Coronary artery (tissue), 2 donors: ENCODE data around the gene ABCC4.
"Not testable (repeated sequence)": the region's sequence is repeated elsewhere in the genome, so short reads cannot be mapped to it uniquely, and the experiment has no call there.

Experiments
- DNase-seq: peaks from one replicate; pipeline ENCODE4 v3.0.0-alpha.2; 2017; ENCODE audit warnings: low spot score
- H3K27ac ChIP-seq, 2 donors: fragments of 200-600 bp; sonication (generic); one replicate each; pipeline ENCODE4 v1.5.1; 2016 to 2019
- H3K4me3 ChIP-seq: fragments of 200-600 bp; sonication (generic); 2 replicates; pipeline ENCODE4 v1.5.1; 2016; ENCODE audit warnings: mild to moderate bottlenecking, moderate library complexity
- CTCF ChIP-seq: fragments of 200-600 bp; sonication (generic); IDR thresholded peaks from one replicate; pipeline ENCODE4 v1.5.1; 2019; ENCODE audit warnings: antibody characterized with exemption

ABCC4 gene

DNA sequence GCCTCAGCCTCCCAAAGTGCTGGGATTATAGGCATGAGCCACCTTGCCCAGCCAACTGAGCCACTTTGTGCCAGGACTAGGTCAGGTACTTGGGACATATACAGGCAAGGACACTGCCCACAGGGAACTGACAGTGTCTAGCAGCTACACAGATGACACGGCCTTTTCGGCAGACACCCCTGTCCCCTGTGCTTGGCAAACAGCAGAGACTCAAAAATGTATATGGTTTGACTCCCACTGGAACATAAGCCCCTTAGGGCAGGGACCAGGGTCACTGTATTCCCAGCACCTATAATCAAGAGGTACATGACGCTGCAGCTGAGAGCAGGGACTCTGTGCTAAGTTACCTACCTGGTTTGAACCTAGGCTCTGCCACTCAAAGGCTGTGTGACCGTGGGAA, 16.8 kb downstream of the ABCC4 start:
- DNase-seq: no peak
- no peak overlapping the region for H3K4me3 ChIP-seq
- no peak for TF ChIP-seq CTCF
- no peak overlapping the region for H3K27ac ChIP-seq

- no peak overlapping the region for H3K27ac ChIP-seq
- no peak for TF ChIP-seq CTCF
- no peak overlapping the region for H3K4me3 ChIP-seq
- no peak for DNase-seq
Measured at GRCh38 chr13:95279016-95279415, 22.2 kb downstream of the ABCC4 start.

- H3K4me3 ChIP-seq: no peak overlapping the region
- no peak for TF ChIP-seq CTCF
- H3K27ac ChIP-seq: no peak overlapping the region
- DNase-seq: no peak
Measured at GRCh38 chr13:95276037-95276505, 25.2 kb downstream of the ABCC4 start.

DNA sequence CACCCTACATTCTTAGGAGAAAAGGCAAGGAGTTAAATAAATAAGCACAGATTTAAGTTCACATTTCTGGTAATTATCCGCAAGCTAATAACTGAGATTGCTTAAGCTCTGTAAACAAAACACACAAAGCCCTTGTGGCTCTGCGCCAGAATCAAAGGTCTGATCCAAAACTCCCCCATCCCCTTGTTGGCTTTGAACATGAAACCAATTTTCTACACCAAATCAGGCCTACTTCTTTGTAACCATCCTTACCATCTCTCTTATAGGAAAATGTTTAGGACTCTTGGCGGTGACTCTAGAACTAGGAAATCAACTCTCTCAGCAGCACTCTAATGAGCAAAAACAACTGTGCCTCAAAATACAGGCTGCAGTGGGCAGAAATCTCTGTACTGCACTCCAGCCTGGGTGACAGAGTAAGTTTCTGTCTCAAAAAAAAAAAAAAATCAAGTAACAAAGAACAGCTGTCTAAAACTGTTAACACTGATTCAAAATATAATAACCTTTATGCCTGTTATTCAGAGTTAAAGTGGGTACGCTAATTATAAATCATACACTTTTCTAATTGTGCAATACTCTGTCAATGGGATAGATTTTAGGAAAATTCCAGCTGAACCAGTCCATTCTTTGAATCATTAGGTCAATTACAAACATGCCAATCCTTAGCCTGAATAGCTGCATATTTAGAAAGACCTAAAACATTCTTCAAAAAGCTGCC, 25.8 kb downstream of the ABCC4 start:
- DNase-seq: no peak
- no peak overlapping the region for H3K27ac ChIP-seq
- no peak overlapping the region for H3K4me3 ChIP-seq

GRCh38 chr13:95273592-95274132, 27.6 kb downstream of the ABCC4 start:
- not testable (repeated sequence) for DNase-seq, H3K4me3 ChIP-seq, H3K27ac ChIP-seq

More for the DNA sequence above, 25.8 kb downstream of the ABCC4 start:
- no peak for TF ChIP-seq CTCF

DNA sequence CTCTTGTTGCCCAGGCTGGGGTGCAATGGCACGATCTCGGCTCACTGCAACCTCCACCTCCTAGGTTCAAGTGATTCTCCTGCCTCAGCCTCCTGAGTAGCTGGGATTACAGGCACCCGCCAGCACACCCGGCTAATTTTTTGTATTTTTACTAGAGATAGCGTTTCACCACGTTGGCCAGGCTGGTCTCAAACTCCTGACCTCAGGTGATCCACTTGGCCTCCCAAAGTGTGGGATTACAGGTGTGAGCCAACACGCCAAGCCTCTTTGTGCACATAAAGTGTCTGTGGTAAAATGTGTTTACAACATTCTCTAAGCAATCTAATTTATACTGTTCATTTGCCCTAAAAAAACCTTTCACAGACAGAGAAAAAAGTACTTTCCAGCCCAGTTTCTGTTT, 29.2 kb downstream of the ABCC4 start:
- peak overlapping the region in 1 of 2 donors; percentile 16 for H3K27ac ChIP-seq
- not testable (repeated sequence) for DNase-seq, H3K4me3 ChIP-seq

- Histone ChIP-seq H3K27ac (no peak overlapping the region), H3K4me3 (no peak overlapping the region)
- no peak for DNase-seq
- TF ChIP-seq CTCF: no peak
Measured at GRCh38 chr13:95269756-95270155, 31.5 kb downstream of the ABCC4 start.

- DNase-seq: not testable (repeated sequence)
Measured at GRCh38 chr13:95268343-95269065, 32.7 kb downstream of the ABCC4 start.

More at GRCh38 chr13:95268343-95269065, 32.7 kb downstream of the ABCC4 start:
- H3K27ac ChIP-seq, H3K4me3 ChIP-seq: not testable (repeated sequence)
